ENCODE results near the gene DOCK3.

Gene DOCK3

DNA sequence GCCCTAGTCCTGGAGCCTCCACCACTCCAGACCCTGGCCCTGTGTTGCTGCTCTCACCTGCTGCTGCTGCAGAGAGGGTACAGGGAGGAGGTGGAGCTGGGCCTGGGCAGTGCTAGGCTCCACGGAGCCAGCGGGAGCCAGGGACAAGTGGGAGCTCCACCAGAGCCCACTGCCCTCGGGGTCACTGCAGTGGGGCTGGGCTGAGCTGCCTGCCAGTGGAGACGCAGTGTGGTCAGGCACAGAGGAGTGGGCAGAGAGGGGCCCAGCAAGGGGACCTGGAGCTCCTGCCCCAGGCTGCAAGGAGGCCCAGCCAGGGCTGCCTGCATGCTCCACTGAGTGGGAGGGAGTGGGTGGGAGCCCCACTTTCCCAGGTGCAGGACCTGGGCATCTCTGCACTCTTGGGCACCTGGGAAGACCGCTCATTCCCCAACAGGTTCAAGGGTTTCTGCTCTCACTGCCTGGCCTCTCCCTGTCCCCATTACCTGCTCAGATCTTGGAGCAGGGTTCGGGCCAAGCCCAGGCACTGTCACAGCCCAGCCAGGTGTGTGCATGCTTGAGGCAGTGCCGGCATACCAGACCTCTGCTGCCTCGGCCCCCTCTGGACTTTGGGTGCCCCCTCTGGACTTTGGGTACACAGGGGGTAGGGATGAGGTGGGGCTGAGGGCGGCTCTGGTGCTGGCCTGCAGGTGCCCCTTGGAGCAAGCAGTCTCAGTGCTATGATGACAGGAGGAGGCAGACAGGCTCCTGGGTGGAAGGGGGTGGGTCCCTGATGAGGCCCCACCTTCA lies 308.0 kb downstream of the DOCK3 start:
- TF ChIP-seq, protein P1, sequence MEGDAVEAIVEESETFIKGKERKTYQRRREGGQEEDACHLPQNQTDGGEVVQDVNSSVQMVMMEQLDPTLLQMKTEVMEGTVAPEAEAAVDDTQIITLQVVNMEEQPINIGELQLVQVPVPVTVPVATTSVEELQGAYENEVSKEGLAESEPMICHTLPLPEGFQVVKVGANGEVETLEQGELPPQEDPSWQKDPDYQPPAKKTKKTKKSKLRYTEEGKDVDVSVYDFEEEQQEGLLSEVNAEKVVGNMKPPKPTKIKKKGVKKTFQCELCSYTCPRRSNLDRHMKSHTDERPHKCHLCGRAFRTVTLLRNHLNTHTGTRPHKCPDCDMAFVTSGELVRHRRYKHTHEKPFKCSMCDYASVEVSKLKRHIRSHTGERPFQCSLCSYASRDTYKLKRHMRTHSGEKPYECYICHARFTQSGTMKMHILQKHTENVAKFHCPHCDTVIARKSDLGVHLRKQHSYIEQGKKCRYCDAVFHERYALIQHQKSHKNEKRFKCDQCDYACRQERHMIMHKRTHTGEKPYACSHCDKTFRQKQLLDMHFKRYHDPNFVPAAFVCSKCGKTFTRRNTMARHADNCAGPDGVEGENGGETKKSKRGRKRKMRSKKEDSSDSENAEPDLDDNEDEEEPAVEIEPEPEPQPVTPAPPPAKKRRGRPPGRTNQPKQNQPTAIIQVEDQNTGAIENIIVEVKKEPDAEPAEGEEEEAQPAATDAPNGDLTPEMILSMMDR (IDR thresholded peaks at IDR 0.05; ENCODE audit: control extremely low read depth, extremely low read depth, low read depth, missing control alignments): no peak
- CTCF ChIA-PET: interaction anchor here (1.1 to 4.2 kb wide), 2 partner anchors 11 to 28 kb away, joined by 3 to 20 read pairs; no protein-coding TSS in a partner anchor
- POLR2A ChIA-PET: no interaction called here
- DNase-seq (ENCODE audit: extremely low spot score): no peak

DNA sequence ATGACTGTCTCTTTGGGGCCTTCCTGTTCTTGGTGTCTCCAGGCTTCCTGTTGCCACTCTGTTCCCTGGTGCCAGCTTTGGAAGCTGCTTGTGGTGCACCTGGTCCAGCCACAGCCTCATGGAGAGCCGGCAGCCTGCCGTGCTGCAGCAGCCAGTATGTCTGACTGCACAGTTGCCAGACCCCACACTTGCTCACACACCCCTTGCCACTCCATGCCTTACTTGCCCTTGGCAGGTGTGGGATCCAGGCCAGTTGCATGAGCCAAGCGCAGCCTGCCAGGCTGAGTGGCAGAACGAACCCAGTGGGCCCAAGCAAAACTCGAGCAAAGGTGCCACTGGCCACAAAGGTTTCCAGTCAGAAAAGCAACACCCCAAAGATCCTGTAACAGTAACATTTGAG lies 309.2 kb downstream of the DOCK3 start:
- DNase-seq (ENCODE audit: extremely low spot score): no peak
- ChIA-PET CTCF (no interaction called here), POLR2A (no interaction called here)
- TF ChIP-seq, protein P1 (IDR thresholded peaks at IDR 0.05; ENCODE audit: control extremely low read depth, extremely low read depth, low read depth, missing control alignments): no peak

DNA sequence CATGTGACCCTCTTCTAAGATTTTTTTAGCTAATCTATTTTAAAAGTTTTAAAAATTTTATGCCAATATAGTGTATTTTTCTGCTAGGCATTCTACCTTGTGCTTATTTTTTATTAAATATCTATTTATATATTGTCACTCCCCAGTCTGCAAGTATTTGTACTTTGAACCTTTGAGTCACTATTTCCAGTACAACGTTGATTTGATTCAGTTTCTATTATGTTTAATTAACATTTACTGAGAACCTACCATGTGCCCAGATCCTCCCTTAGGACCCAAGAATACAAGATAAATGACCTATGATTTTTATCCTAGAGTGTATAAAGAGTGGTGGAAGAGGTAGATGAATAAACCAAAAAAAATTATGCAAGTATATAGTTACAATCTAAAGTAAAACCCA lies 311.2 kb downstream of the DOCK3 start:
- ChIA-PET POLR2A (no interaction called here), CTCF (interaction anchor here (1.9 kb wide), 1 partner anchor 14 kb away, joined by 7 read pairs; no protein-coding TSS in a partner anchor)
- no peak for DNase-seq (ENCODE audit: extremely low spot score)
- TF ChIP-seq, protein P1 (IDR thresholded peaks at IDR 0.05; ENCODE audit: control extremely low read depth, extremely low read depth, low read depth, missing control alignments): no peak

DNA sequence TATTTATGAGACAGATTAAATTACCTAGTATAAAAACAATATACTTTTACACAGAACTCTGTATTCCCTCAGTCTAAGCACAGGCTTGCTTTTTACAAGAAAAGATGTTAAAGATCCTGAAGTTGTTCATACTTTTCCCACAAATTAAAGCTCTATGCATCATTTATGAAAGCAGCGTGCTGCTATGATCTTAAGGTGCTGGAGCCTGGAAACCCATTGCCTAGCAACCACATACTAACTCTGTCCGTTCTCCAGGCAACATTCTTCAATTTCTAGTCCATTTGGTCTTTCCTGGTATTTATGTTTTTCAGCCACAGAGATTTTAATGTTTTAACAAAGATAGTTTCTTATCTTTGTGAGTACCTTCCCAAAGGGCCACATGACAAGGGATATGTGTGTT lies 312.0 kb downstream of the DOCK3 start:
- POLR2A ChIA-PET: no interaction called here
- TF ChIP-seq, protein P1 (IDR thresholded peaks at IDR 0.05; ENCODE audit: control extremely low read depth, extremely low read depth, low read depth, missing control alignments): no peak
- CTCF ChIA-PET: no interaction called here
- DNase-seq (ENCODE audit: extremely low spot score): no peak

DNA sequence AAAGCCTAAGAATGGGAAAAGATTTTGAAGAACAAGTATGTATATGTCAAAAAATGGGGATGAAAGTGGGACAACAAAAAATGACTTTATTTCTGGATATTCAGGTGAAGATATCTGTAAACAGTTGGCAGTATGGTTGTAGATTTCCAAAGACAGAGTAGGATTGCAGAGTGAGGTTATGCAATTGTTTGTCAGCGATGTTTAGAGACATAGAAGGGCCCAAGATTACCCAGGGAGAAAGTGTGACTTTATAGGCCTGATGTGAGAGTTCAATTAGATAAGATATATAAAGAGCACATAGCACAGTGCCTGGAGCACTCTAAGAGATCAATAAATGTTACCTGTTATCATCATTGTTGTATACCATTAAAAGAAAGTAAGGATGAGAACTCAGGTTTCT lies 319.8 kb downstream of the DOCK3 start:
- no peak for DNase-seq (ENCODE audit: extremely low spot score)
- TF ChIP-seq, protein P1 (IDR thresholded peaks at IDR 0.05; ENCODE audit: control extremely low read depth, extremely low read depth, low read depth, missing control alignments): no peak
- CTCF ChIA-PET: no interaction called here
- POLR2A ChIA-PET: no interaction called here

DNA sequence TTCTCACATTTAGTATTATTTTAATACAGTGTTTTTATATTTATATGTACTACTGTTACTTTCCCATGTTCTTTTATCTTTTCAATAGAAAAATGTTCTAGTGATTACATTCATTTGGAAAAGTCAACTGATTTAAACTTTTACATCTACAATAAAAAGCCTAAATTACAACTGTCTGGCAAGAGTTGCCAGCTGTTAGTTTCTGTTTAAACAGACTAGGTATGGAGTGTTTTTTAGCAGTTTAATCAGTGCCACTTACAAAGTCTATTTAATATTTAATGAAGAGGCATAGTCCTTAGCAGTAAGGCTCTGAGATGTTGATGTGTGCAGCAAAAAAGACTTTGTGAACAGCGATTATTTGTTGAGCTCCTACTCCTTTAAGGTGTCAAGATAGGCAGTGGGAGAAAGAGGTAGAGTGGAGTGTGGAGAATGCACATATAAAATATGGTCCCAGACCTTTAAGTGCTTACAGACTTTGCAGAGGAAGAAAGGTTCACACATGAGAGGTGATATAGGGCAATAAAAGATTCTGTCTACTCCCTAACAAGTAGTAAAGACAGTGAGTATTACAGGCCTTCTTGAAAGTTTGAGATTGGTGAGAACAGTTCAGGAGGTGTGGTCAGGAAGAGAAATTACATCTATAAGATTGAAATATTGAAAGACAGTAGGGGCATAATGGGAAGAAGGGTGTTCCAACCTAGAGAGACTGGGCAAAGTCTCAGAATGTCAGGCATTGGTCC lies 320.5 kb downstream of the DOCK3 start:
- TF ChIP-seq, protein P1 (IDR thresholded peaks at IDR 0.05; ENCODE audit: control extremely low read depth, extremely low read depth, low read depth, missing control alignments): no peak
- no peak for DNase-seq (ENCODE audit: extremely low spot score)
- ChIA-PET CTCF (no interaction called here), POLR2A (no interaction called here)
